CD4-positive, alpha-beta T cell treated with Interleukin-17A for 1 hour (primary cell): Measurements from ENCODE around the gene AFM.

Experiments used
- DNase-seq: peaks from one replicate; pipeline ENCODE4 v3.0.0-alpha.2; 2020

Gene AFM

GRCh38 chr4:73450398-73451004 lies 31.0 kb upstream of the AFM start:
- no peak for DNase-seq

GRCh38 chr4:73451404-73451803 lies 30.1 kb upstream of the AFM start:
- DNase-seq = no peak

GRCh38 chr4:73451981-73452747 lies 29.4 kb upstream of the AFM start:
- DNase-seq = no peak

GRCh38 chr4:73452953-73453700 lies 28.4 kb upstream of the AFM start:
- no peak for DNase-seq

- no peak for DNase-seq
These were observed 27.9 kb upstream of the AFM start for GRCh38 chr4:73453701-73454005.

- DNase-seq = no peak
These were observed 26.6 kb upstream of the AFM start for GRCh38 chr4:73454920-73455319.

GRCh38 chr4:73456177-73457022 lies 25.1 kb upstream of the AFM start:
- no peak for DNase-seq

- no peak for DNase-seq
These were observed 23.1 kb upstream of the AFM start for GRCh38 chr4:73458184-73459047.

GRCh38 chr4:73459048-73459421 lies 22.5 kb upstream of the AFM start:
- DNase-seq = no peak

- no peak for DNase-seq
These were observed 20.5 kb upstream of the AFM start for GRCh38 chr4:73460913-73461522.

GRCh38 chr4:73468170-73468569 lies 13.4 kb upstream of the AFM start:
- DNase-seq = no peak

- DNase-seq = no peak
These were observed 10.8 kb upstream of the AFM start for GRCh38 chr4:73470728-73471127.

- DNase-seq = no peak
These were observed 4.4 kb upstream of the AFM start for GRCh38 chr4:73477176-73477575.

GRCh38 chr4:73479323-73479722 lies 2.2 kb upstream of the AFM start:
- no peak for DNase-seq

- no peak for DNase-seq
These were observed 3.5 kb downstream of the AFM start for GRCh38 chr4:73485085-73485484.

- DNase-seq = no peak
These were observed 4.1 kb downstream of the AFM start for GRCh38 chr4:73485596-73485995.

GRCh38 chr4:73486497-73486896 lies 5.0 kb downstream of the AFM start:
- no peak for DNase-seq

- DNase-seq = no peak
These were observed 5.7 kb downstream of the AFM start for GRCh38 chr4:73487233-73487632.

- DNase-seq = no peak
These were observed 18.6 kb downstream of the AFM start for GRCh38 chr4:73499996-73500765.

- DNase-seq = no peak
These were observed 20.2 kb downstream of the AFM start for GRCh38 chr4:73501664-73502265.

GRCh38 chr4:73505567-73505966 lies 24.0 kb downstream of the AFM start:
- no peak for DNase-seq
